ENCODE data around the gene SSTR3. TPM values are rescaled to one million over a fixed set of nuclear protein-coding genes. Genes with fewer than 3 reads are reported as not detected.
A peak's percentile ranks its signal among the peaks of the same experiment; 100 is the strongest.

Gene SSTR3
- total and polyA plus RNA-seq, 2 donors from 2014 or later: 0.13 to 0.56 TPM

- H3K27ac ChIP-seq (ENCODE audit: low read depth in 2 of 2, low read length in 2 of 2): no peak within 1 kb of the TSS
- intact Hi-C loops (cut with DNase I): no loop called here
- no peaks in the 10 kb centered on the region for H3K27me3 ChIP-seq (ENCODE audit: control insufficient read depth, insufficient read depth, low read length)
- no peak for TF ChIP-seq CTCF (IDR thresholded peaks at IDR 0.05; ENCODE audit: borderline replicate concordance, extremely low read depth, insufficient read depth)
- FAIRE-seq (no peak), DNase-seq (peak; percentile 33 to 92 (median 53))
- H3K9ac ChIP-seq (ENCODE audit: low read length in 3 of 3): no peak within 1 kb of the TSS
- no peaks in the 10 kb centered on the region for H3K4me1 ChIP-seq (ENCODE audit: control insufficient read depth in 2 of 3, insufficient read depth in 2 of 3, low read depth in 1 of 3, low read length in 3 of 3)
- no peaks in the 10 kb centered on the region for H3K9me3 ChIP-seq (ENCODE audit: control insufficient read depth in 2 of 3, insufficient read depth in 1 of 3, low read length in 3 of 3)
- no peaks in the 10 kb centered on the region for H3K36me3 ChIP-seq (ENCODE audit: control insufficient read depth in 2 of 3, insufficient read depth in 3 of 3, low read length in 3 of 3)
- H3K4me3 ChIP-seq (ENCODE audit: low read length in 3 of 3): peak within 1 kb of the TSS in 1 of 3 donors; percentile 52
These were observed 32.0 kb upstream of the SSTR3 start, which contains the start of gene RAC2 for GRCh38 chr22:37244114-37244921. Gene RAC2 (minus strand): TSS chr22:37244269. CDS start chr22:37244148, 121 bp downstream.

- no peaks in the 10 kb centered on the region for H3K4me1 ChIP-seq (ENCODE audit: control insufficient read depth in 2 of 3, insufficient read depth in 2 of 3, low read depth in 1 of 3, low read length in 3 of 3)
- H3K9ac ChIP-seq (ENCODE audit: low read length in 3 of 3): no peak overlapping the region
- H3K27me3 ChIP-seq (ENCODE audit: control insufficient read depth, insufficient read depth, low read length): no peaks in the 10 kb centered on the region
- no peak overlapping the region for H3K27ac ChIP-seq (ENCODE audit: low read depth in 2 of 2, low read length in 2 of 2)
- DNase-seq (peak in 1 of 5 donors; percentile 38), FAIRE-seq (no peak)
- peak overlapping the region in 1 of 3 donors; percentile 52 for H3K4me3 ChIP-seq (ENCODE audit: low read length in 3 of 3)
- H3K36me3 ChIP-seq (ENCODE audit: control insufficient read depth in 2 of 3, insufficient read depth in 3 of 3, low read length in 3 of 3): no peaks in the 10 kb centered on the region
- no peak for TF ChIP-seq CTCF (IDR thresholded peaks at IDR 0.05; ENCODE audit: borderline replicate concordance, extremely low read depth, insufficient read depth)
- no peaks in the 10 kb centered on the region for H3K9me3 ChIP-seq (ENCODE audit: control insufficient read depth in 2 of 3, insufficient read depth in 1 of 3, low read length in 3 of 3)
- intact Hi-C loops (cut with DNase I): no loop called here
These were observed 31.3 kb upstream of the SSTR3 start for GRCh38 chr22:37243402-37244113.

- Histone ChIP-seq H3K9ac (ENCODE audit: low read length in 3 of 3) (no peak overlapping the region), H3K27me3 (ENCODE audit: control insufficient read depth, insufficient read depth, low read length) (no peaks in the 10 kb centered on the region), H3K27ac (ENCODE audit: low read depth in 2 of 2, low read length in 2 of 2) (no peak overlapping the region), H3K4me1 (ENCODE audit: control insufficient read depth in 2 of 3, insufficient read depth in 2 of 3, low read depth in 1 of 3, low read length in 3 of 3) (no peaks in the 10 kb centered on the region), H3K36me3 (ENCODE audit: control insufficient read depth in 2 of 3, insufficient read depth in 3 of 3, low read length in 3 of 3) (no peaks in the 10 kb centered on the region), H3K9me3 (ENCODE audit: control insufficient read depth in 2 of 3, insufficient read depth in 1 of 3, low read length in 3 of 3) (no peaks in the 10 kb centered on the region), H3K4me3 (ENCODE audit: low read length in 3 of 3) (no peak overlapping the region)
- FAIRE-seq: no peak
- intact Hi-C loops (cut with DNase I): no loop called here
- DNase-seq: peak in 2 of 5 donors; percentile 20 to 87
- TF ChIP-seq CTCF (IDR thresholded peaks at IDR 0.05; ENCODE audit: borderline replicate concordance, extremely low read depth, insufficient read depth): no peak
These were observed 30.2 kb upstream of the SSTR3 start for GRCh38 chr22:37242395-37242918.

Measured in kidney (tissue), 14 donors.